ENCODE data around the gene GAREM1. TPM values are rescaled to one million over a fixed set of nuclear protein-coding genes. Genes with fewer than 3 reads are reported as not detected.
"Not testable (repeated sequence)": the region's sequence is repeated elsewhere in the genome, so short reads cannot be mapped to it uniquely, and the experiment has no call there.

The GAREM1 gene
- total RNA-seq, 1 donor from 2014 or later = 9.0 TPM

GRCh38 chr18:32346671-32347070 lies 124.0 kb downstream of the GAREM1 start:
- TF ChIP-seq CTCF (IDR thresholded peaks at IDR 0.05; ENCODE audit: insufficient read depth, low read depth, low read length) (no peak), EZH2 (IDR thresholded peaks at IDR 0.05; ENCODE audit: insufficient read depth, low read length) (no peak)
- H3K9me3 ChIP-seq (ENCODE audit: insufficient read depth, low read depth, low read length) = no peaks in the 10 kb centered on the region
- H3K36me3 Mint-ChIP-seq (ENCODE audit: low read depth, unreplicated experiment) = peaks cover 2% of the 10 kb centered on the region
- peaks cover 27% of the 10 kb centered on the region for H3K4me1 ChIP-seq (ENCODE audit: insufficient read depth, low read length)
- H3K9me3 Mint-ChIP-seq (ENCODE audit: unreplicated experiment) = no peaks in the 10 kb centered on the region
- peak overlapping the region; percentile 7 for H3K27ac ChIP-seq (ENCODE audit: low read depth, low read length)
- H4K20me1 ChIP-seq (ENCODE audit: insufficient read depth, low read length) = no peaks in the 10 kb centered on the region
- H3K9ac ChIP-seq (ENCODE audit: low read length) = peak overlapping the region; percentile 42
- H3K4me3 ChIP-seq (ENCODE audit: insufficient read depth, low read depth, low read length) = peak overlapping the region; percentile 24
- no peaks in the 10 kb centered on the region for H3K27me3 ChIP-seq (ENCODE audit: insufficient read depth, low read length)
- peaks cover 28% of the 10 kb centered on the region for H3K4me1 Mint-ChIP-seq (ENCODE audit: low read depth, unreplicated experiment)
- H3K27me3 Mint-ChIP-seq (ENCODE audit: low read depth, unreplicated experiment) = no peaks in the 10 kb centered on the region
- peak overlapping the region; percentile 93 for H3K27ac Mint-ChIP-seq (ENCODE audit: unreplicated experiment)
- no peak for DNase-seq (ENCODE audit: low read depth)
- peak overlapping the region; percentile 55 for H3K4me2 ChIP-seq (ENCODE audit: low read length)
- peak overlapping the region; percentile 61 for H2AFZ ChIP-seq (ENCODE audit: low read depth, low read length)
- peak; percentile 9 for FAIRE-seq
- H3K79me2 ChIP-seq (ENCODE audit: insufficient read depth, low read length) = no peaks in the 10 kb centered on the region
- H3K4me3 Mint-ChIP-seq (ENCODE audit: unreplicated experiment) = peak overlapping the region; percentile 74
- H3K36me3 ChIP-seq (ENCODE audit: insufficient read depth, low read length) = no peaks in the 10 kb centered on the region

- H3K27me3 Mint-ChIP-seq (ENCODE audit: low read depth, unreplicated experiment) = no peaks in the 10 kb centered on the region
- H3K9me3 ChIP-seq (ENCODE audit: insufficient read depth, low read depth, low read length) = no peaks in the 10 kb centered on the region
- H3K4me2 ChIP-seq (ENCODE audit: low read length) = no peak overlapping the region
- H3K27ac Mint-ChIP-seq (ENCODE audit: unreplicated experiment) = no peak overlapping the region
- no peaks in the 10 kb centered on the region for H3K79me2 ChIP-seq (ENCODE audit: insufficient read depth, low read length)
- no peak overlapping the region for H3K4me3 Mint-ChIP-seq (ENCODE audit: unreplicated experiment)
- H3K27ac ChIP-seq (ENCODE audit: low read depth, low read length) = no peak overlapping the region
- H3K27me3 ChIP-seq (ENCODE audit: insufficient read depth, low read length) = no peaks in the 10 kb centered on the region
- H3K9ac ChIP-seq (ENCODE audit: low read length) = no peak overlapping the region
- TF ChIP-seq CTCF (IDR thresholded peaks at IDR 0.05; ENCODE audit: insufficient read depth, low read depth, low read length) = no peak
- TF ChIP-seq EZH2 (IDR thresholded peaks at IDR 0.05; ENCODE audit: insufficient read depth, low read length) = no peak
- no peaks in the 10 kb centered on the region for H3K4me1 ChIP-seq (ENCODE audit: insufficient read depth, low read length)
- H3K36me3 ChIP-seq (ENCODE audit: insufficient read depth, low read length) = no peaks in the 10 kb centered on the region
- no peak overlapping the region for H2AFZ ChIP-seq (ENCODE audit: low read depth, low read length)
- no peak overlapping the region for H3K4me3 ChIP-seq (ENCODE audit: insufficient read depth, low read depth, low read length)
- peaks cover 2% of the 10 kb centered on the region for H3K36me3 Mint-ChIP-seq (ENCODE audit: low read depth, unreplicated experiment)
- H3K4me1 Mint-ChIP-seq (ENCODE audit: low read depth, unreplicated experiment) = peaks cover 12% of the 10 kb centered on the region
- no peaks in the 10 kb centered on the region for H4K20me1 ChIP-seq (ENCODE audit: insufficient read depth, low read length)
- FAIRE-seq = no peak
- no peak for DNase-seq (ENCODE audit: low read depth)
- H3K9me3 Mint-ChIP-seq (ENCODE audit: unreplicated experiment) = no peaks in the 10 kb centered on the region
Measured at GRCh38 chr18:32343634-32344033, 127.0 kb downstream of the GAREM1 start.

- H3K9ac ChIP-seq (ENCODE audit: low read length); H3K4me1 ChIP-seq (ENCODE audit: insufficient read depth, low read length); H3K27ac Mint-ChIP-seq (ENCODE audit: unreplicated experiment); H3K27me3 ChIP-seq (ENCODE audit: insufficient read depth, low read length); H3K79me2 ChIP-seq (ENCODE audit: insufficient read depth, low read length); FAIRE-seq; H2AFZ ChIP-seq (ENCODE audit: low read depth, low read length); H3K27me3 Mint-ChIP-seq (ENCODE audit: low read depth, unreplicated experiment); H3K4me3 Mint-ChIP-seq (ENCODE audit: unreplicated experiment); H3K36me3 Mint-ChIP-seq (ENCODE audit: low read depth, unreplicated experiment); H3K4me2 ChIP-seq (ENCODE audit: low read length); H3K9me3 Mint-ChIP-seq (ENCODE audit: unreplicated experiment); DNase-seq (ENCODE audit: low read depth); H4K20me1 ChIP-seq (ENCODE audit: insufficient read depth, low read length); H3K4me3 ChIP-seq (ENCODE audit: insufficient read depth, low read depth, low read length); H3K9me3 ChIP-seq (ENCODE audit: insufficient read depth, low read depth, low read length); H3K36me3 ChIP-seq (ENCODE audit: insufficient read depth, low read length); H3K27ac ChIP-seq (ENCODE audit: low read depth, low read length): not testable (repeated sequence)
- peaks cover 15% of the 10 kb centered on the region for H3K4me1 Mint-ChIP-seq (ENCODE audit: low read depth, unreplicated experiment)
Measured at GRCh38 chr18:32341112-32341511, 129.6 kb downstream of the GAREM1 start.

All from astrocyte (in vitro differentiated cells and primary cell).